Epithelial cell of proximal tubule (primary cell): Measurements from ENCODE around the gene ZBTB38. TPM values are rescaled to one million over a fixed set of nuclear protein-coding genes. Genes with fewer than 3 reads are reported as not detected.

Source experiments
- DNase-seq: peaks from one replicate; pipeline ENCODE4 v3.0.0-alpha.2; 2011; ENCODE audit warnings: low read depth
- H3K4me3 ChIP-seq: 2 replicates; pipeline ENCODE4 v1.5.1; 2011; ENCODE audit warnings: low read depth, mild to moderate bottlenecking, low read length
- CTCF ChIP-seq: conservative IDR thresholded peaks from 2 replicates; pipeline ENCODE4 v1.5.1; 2012; ENCODE audit warnings: low read depth, mild to moderate bottlenecking, low read length
- total RNA-seq: library from RNA; depleted of rRNA; stranded (reverse); fragments of >200 nt; gene quantifications from 2 replicates; pipeline ENCODE4 v1.2.3, GENCODE V29; 2015

ZBTB38 gene
- total RNA-seq, 1 donor from 2014 or later, result 51.5 TPM

DNA sequence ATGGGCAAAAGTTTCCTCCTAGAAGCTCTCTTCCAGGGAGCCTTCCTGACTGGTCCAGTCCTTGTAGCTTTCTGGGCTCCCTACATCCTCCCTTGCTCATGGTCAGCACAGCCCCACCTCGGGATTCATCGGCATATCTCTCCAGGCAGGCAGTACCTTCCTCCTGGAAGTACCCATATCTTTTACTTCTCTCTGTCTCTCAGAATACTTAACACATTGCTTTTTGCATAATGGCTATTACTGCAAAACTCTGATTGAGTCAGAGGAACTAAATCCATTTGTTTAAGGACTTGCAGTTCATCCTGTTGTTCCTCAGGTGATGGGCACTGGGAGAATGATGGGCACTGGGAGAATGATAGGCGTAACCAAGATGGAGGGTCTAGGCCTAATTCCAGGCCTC is 13.8 kb upstream of the ZBTB38 start:
- H3K4me3 ChIP-seq, result no peak overlapping the region
- no peak for DNase-seq

DNA sequence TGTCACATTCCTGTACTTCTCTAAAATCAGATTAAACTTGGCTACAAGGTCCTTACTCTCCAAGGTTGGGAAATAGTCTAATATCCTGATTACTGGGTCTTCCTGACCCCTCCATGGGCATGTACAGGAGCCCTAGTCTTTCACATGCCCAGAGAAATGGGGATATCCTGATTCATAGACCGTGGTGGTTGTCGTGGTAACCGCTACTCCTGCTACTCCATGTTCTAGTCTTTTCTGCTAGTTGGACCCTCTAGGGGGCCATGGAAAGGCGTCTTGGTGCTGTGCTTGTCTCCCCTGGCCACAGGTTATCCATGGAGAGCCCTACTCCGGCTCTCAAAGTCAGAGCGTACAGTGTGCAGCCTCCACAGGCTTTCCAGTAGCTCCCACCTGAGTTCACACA is 13.1 kb upstream of the ZBTB38 start:
- no peak for TF ChIP-seq CTCF
- no peak for DNase-seq
- H3K4me3 ChIP-seq, result no peak overlapping the region

More for the DNA sequence above, 13.8 kb upstream of the ZBTB38 start:
- no peak for TF ChIP-seq CTCF

DNA sequence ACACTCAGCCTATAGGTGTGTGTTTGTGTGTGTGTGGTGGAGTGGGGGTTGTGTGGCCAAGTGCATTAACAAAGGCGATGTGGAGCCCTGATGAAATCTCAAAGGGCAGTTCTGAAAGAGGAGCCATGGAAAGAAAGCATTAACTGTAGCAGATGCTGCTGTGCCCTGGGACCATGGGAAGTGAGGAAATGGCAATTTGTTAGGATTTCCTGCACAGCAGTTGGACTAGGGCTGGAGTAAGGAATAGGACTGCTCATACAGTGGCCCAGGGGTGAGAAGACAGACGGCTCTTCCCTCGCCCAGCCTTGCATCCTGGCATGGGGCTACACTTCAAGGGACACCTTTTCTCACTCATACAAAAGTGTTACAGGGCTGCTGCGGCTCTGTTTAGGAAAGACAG is 12.3 kb upstream of the ZBTB38 start:
- TF ChIP-seq CTCF, result no peak
- no peak overlapping the region for H3K4me3 ChIP-seq
- DNase-seq, result no peak

- TF ChIP-seq CTCF, result peak; percentile 65
- DNase-seq, result no peak
- no peak overlapping the region for H3K4me3 ChIP-seq
Measured at GRCh38 chr3:141360888-141361598, 7.3 kb upstream of the ZBTB38 start.

DNA sequence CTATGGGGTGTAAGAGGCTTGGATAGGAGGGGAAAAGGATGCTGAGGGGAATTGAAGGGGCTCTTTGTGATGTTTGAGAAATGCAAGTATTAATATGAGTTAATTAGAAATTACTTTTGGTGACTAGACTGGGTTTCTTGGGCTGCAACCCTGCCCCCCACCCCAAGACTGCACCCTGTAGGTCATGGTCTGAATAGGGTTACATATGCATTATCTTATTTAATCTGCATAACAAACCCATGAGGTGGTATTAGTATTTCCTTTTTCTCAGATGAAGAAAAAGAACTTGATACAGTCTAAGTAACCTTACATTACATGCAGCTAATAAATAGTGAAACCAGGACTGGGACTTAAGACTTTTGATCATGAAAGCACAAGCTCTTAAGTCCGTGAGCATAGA is 5.6 kb upstream of the ZBTB38 start:
- no peak for DNase-seq
- TF ChIP-seq CTCF, result no peak
- H3K4me3 ChIP-seq, result no peak overlapping the region

DNA sequence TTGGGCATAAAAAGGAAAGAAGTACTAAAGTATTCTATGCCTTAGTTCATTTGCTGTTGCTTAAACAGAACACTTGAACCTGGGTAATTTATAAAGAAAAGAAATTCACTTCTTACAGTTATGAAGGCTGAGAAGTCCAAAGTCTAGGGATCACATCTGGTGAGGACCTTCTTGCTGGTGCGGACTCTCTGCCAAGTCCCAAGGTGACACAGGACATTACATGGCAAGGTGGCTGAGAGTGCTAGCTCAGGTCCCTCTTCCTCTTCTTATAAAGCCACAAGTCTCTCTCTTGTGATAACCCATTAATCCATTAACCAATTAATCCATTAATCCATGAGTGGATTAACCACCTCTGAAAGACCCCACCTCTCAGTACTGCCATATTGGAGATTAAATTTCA is 3.1 kb upstream of the ZBTB38 start:
- no peak for DNase-seq
- no peak overlapping the region for H3K4me3 ChIP-seq
- TF ChIP-seq CTCF, result no peak
